PC-3 (cell line): ENCODE measurements around the gene NUTM1.

Experiments
- CTCF ChIP-seq: fragments of 300-600 bp; sonication (generic); conservative IDR thresholded peaks from 2 replicates; pipeline ENCODE4 v1.5.1; 2017; ENCODE audit warnings: antibody characterized with exemption, low read depth, mild to moderate bottlenecking, low read length
- EZH2 ChIP-seq: fragments of 300-600 bp; sonication (generic); IDR thresholded peaks from one replicate; pipeline ENCODE4 v1.6.1; 2017; ENCODE audit warnings: antibody characterized with exemption, mild to moderate bottlenecking, low read length; ENCODE audit not compliant: unreplicated experiment

GRCh38 chr15:34327906-34328305 is 15.2 kb upstream of the NUTM1 start:
- TF ChIP-seq CTCF, result no peak
- TF ChIP-seq EZH2, result no peak
